ENCODE results near the gene ASPRV1. TPM values are rescaled to one million over a fixed set of nuclear protein-coding genes. Genes with fewer than 3 reads are reported as not detected.

Gene ASPRV1
- total RNA-seq, 2 donors from 2014 or later = 1.8 to 3.2 TPM

DNA sequence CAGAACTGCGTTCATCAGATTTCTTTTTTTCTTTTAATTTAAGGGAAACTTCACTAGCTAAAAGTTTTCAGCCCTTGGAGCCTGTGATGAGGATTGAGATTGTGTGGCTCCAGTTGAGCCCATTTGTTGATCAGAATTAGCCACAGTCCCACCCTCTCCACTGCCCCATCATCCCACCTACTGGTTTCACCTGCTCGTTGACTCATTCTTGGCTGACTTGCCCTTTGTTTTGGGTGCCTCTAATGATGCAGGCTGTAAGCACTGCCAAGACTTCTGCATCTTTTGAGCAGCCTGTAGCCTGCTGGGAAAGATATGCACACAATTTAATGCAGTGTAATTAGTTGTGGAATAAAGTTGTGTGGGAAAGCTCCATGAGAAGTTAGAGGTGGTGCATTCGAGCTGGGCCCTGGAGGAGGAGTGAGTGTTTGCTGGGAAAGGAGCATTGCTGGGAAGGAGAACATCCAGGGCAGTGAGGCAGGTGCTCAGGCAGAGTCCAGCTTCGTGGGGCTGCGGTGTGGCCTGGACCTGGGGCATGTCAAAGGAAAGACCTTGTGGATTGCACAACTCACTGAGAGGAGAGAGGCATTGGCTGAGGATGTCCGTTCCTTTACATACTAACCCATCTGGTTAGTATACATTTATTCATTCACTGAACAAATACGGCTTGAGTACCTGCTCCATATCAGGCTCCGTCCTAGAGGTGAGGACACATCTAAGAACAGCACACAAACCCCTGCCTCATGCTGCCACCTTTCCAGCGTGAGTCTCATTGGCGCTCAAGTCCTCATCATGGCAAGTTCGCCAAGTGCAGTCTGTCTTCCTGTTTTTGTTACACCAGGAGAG, 18.2 kb downstream of the ASPRV1 start:
- H3K4me3 ChIP-seq = no peak overlapping the region
- H3K4me1 ChIP-seq (ENCODE audit: control insufficient read depth in 1 of 2, low read depth in 2 of 2) = no peaks in the 10 kb centered on the region
- TF ChIP-seq, protein P1, sequence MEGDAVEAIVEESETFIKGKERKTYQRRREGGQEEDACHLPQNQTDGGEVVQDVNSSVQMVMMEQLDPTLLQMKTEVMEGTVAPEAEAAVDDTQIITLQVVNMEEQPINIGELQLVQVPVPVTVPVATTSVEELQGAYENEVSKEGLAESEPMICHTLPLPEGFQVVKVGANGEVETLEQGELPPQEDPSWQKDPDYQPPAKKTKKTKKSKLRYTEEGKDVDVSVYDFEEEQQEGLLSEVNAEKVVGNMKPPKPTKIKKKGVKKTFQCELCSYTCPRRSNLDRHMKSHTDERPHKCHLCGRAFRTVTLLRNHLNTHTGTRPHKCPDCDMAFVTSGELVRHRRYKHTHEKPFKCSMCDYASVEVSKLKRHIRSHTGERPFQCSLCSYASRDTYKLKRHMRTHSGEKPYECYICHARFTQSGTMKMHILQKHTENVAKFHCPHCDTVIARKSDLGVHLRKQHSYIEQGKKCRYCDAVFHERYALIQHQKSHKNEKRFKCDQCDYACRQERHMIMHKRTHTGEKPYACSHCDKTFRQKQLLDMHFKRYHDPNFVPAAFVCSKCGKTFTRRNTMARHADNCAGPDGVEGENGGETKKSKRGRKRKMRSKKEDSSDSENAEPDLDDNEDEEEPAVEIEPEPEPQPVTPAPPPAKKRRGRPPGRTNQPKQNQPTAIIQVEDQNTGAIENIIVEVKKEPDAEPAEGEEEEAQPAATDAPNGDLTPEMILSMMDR (IDR thresholded peaks at IDR 0.05) = no peak
- DNase-seq (ENCODE audit: low spot score) (no peak), ATAC-seq (ENCODE audit: insufficient number of reproducible peaks, low FRiP score, low read depth) (no peak)
- H3K36me3 ChIP-seq = peaks cover 32% of the 10 kb centered on the region
- H3K27me3 ChIP-seq (replicated peaks; ENCODE audit: insufficient read depth) = no peaks in the 10 kb centered on the region
- no peaks in the 10 kb centered on the region for H3K9me3 ChIP-seq
- H3K27ac ChIP-seq = no peak overlapping the region

DNA sequence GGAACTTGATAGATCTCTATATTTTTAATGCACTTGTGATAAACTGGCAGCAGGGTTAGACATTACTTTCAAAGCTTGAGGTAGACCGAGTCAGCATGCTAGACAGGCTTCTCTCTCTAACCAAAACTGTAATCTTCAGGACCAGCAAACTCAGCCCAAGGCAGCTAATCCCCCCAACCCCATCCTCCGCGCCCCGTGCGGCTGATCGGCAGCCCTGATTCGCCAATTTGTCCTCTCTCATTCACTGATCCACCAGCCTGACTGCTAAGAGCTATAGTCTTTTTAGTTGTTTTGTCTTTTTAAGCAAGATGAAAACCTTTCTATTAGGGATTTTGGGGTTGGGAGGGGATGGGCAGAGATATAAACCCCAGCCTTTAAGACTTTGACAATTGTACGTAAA, 20.7 kb downstream of the ASPRV1 start:
- TF ChIP-seq, protein P1 (IDR thresholded peaks at IDR 0.05) = no peak
- DNase-seq (ENCODE audit: low spot score) = no peak
- Histone ChIP-seq H3K27ac (no peak overlapping the region), H3K27me3 (replicated peaks; ENCODE audit: insufficient read depth) (no peaks in the 10 kb centered on the region), H3K4me3 (no peak overlapping the region), H3K4me1 (ENCODE audit: control insufficient read depth in 1 of 2, low read depth in 2 of 2) (no peaks in the 10 kb centered on the region), H3K9me3 (no peaks in the 10 kb centered on the region), H3K36me3 (peaks cover 46% of the 10 kb centered on the region)
- no peak for ATAC-seq (ENCODE audit: insufficient number of reproducible peaks, low FRiP score, low read depth)

DNA sequence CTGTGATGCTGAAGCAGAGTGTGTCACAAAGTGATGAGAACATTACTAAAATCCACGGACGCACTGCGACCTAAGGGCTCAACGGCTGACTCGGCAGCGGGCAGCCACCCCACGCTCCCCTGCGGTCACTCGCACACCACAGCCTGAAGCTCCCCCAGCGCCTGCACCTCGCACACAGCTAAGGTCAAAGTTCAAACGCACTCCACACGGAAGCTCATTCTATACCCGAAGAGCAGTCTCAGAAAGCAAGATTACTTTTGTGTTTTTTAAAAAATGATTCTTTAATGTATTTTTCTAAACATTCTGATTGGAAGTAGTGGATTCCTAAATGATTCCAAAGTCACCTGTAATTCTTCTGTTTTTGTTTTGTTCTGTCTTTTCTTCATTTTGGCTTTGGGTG, 21.7 kb downstream of the ASPRV1 start:
- no peak overlapping the region for H3K27ac ChIP-seq
- peaks cover 2 to 4% of the 10 kb centered on the region in 2 donors for H3K4me1 ChIP-seq (ENCODE audit: control insufficient read depth in 1 of 2, low read depth in 2 of 2)
- no peak overlapping the region for H3K4me3 ChIP-seq
- TF ChIP-seq, protein P1 (IDR thresholded peaks at IDR 0.05) = no peak
- H3K27me3 ChIP-seq (replicated peaks; ENCODE audit: insufficient read depth) = no peaks in the 10 kb centered on the region
- no peak for DNase-seq (ENCODE audit: low spot score)
- no peaks in the 10 kb centered on the region for H3K9me3 ChIP-seq
- H3K36me3 ChIP-seq = peaks cover 49% of the 10 kb centered on the region
- ATAC-seq (ENCODE audit: insufficient number of reproducible peaks, low FRiP score, low read depth) = no peak

GRCh38 chr2:69937968-69938367, 23.5 kb downstream of the ASPRV1 start:
- Histone ChIP-seq H3K27ac (no peak overlapping the region), H3K4me3 (no peak overlapping the region)

GRCh38 chr2:69936906-69937305, 24.5 kb downstream of the ASPRV1 start:
- Histone ChIP-seq H3K27me3 (replicated peaks; ENCODE audit: insufficient read depth) (no peaks in the 10 kb centered on the region), H3K9me3 (no peaks in the 10 kb centered on the region), H3K27ac (no peak overlapping the region), H3K4me3 (no peak overlapping the region), H3K4me1 (ENCODE audit: control insufficient read depth in 1 of 2, low read depth in 2 of 2) (peaks cover 22 to 28% of the 10 kb centered on the region in 2 donors), H3K36me3 (peaks cover 41% of the 10 kb centered on the region)
- ATAC-seq (ENCODE audit: insufficient number of reproducible peaks, low FRiP score, low read depth) = no peak
- TF ChIP-seq, protein P1 (IDR thresholded peaks at IDR 0.05) = no peak
- no peak for DNase-seq (ENCODE audit: low spot score)

More at GRCh38 chr2:69937968-69938367, 23.5 kb downstream of the ASPRV1 start:
- peaks cover 44% of the 10 kb centered on the region for H3K36me3 ChIP-seq
- H3K9me3 ChIP-seq = no peaks in the 10 kb centered on the region
- H3K4me1 ChIP-seq (ENCODE audit: control insufficient read depth in 1 of 2, low read depth in 2 of 2) = peaks cover 18% of the 10 kb centered on the region in 2 donors
- no peaks in the 10 kb centered on the region for H3K27me3 ChIP-seq (replicated peaks; ENCODE audit: insufficient read depth)
- TF ChIP-seq, protein P1 (IDR thresholded peaks at IDR 0.05) = no peak
- no peak for ATAC-seq (ENCODE audit: insufficient number of reproducible peaks, low FRiP score, low read depth)
- no peak for DNase-seq (ENCODE audit: low spot score)

Measured in thoracic aorta (tissue), 2 donors.